CD4-positive, alpha-beta T cell treated with Interleukin-4 for 1 hour (primary cell): ENCODE data around the gene ZNF701.
A peak's percentile ranks its signal among the peaks of the same experiment; 100 is the strongest.
"Not testable (repeated sequence)": the region's sequence is repeated elsewhere in the genome, so short reads cannot be mapped to it uniquely, and the experiment has no call there.

Experiments
- DNase-seq, 2 donors: peaks; one replicate each; pipeline ENCODE4 v3.0.0-alpha.2; 2020 to 2022

ZNF701 gene

DNA sequence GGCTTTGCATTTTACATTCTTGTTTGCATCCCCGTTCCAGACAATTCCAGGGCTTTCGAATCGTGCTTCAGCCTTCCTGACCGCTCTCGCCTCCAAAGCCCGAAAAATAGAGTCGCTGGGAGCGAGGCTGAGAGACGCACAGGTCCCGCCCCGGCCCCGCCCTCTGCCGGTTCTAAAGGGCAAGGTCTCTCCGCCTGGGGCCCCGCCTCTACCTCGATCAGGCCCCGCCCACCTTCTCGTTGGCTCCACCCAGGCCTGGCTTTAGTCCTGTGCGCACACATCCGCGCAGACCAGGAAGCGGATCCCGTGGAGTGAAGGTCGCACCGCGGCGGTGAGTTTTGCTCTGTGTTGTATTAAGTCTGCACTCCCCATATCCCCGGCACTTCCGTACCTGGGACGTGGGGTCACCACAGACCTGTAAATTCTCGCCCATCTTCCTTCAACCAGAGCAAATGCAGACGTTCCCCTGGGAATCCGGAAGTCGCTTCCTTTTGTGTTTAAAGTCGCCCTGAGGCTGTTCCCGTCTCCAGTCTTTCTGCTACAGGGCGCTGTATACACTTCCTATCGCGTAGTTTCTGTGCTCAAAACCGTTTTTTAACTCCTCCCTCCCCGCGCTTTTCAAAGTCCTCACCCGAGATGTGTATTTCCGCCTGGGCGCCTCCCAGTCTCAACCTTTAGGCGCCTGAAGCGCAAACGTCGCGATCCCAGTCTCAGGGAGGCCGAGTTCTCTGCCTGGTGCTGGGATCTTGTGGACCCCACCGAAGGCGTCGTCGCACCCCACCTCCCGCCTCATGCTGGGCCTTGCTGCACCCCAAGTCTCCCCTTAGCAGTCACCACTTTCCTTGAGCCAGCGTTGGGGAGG is at the start of gene ZNF701:
Gene ZNF701 (plus strand): TSS at position 288 of the 862 bp plus-strand sequence. CDS start 3,861 bp downstream, outside the sequence.
- peak; percentile 95 to 97 for DNase-seq

DNA sequence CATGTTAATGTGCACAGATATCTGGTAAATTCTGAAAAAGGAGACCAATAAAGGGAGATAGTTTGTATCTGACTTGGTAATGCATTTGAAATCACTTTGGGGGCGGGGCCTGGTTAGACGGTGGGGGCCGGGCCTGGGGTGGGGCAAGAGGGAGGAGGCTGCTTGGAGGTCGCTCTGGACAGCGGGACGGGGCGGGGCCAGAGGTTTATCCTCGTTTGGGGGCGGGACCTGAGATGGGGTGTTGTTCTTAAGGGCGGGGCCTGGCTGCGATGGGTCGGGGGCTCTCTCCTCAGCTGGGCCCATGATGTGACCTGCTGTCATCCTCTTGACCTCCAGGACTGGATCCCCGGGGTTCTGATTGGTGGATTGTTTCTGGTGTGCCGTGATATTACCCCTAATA is 47.5 kb upstream of the ZNF701 start:
- DNase-seq, result no peak

DNA sequence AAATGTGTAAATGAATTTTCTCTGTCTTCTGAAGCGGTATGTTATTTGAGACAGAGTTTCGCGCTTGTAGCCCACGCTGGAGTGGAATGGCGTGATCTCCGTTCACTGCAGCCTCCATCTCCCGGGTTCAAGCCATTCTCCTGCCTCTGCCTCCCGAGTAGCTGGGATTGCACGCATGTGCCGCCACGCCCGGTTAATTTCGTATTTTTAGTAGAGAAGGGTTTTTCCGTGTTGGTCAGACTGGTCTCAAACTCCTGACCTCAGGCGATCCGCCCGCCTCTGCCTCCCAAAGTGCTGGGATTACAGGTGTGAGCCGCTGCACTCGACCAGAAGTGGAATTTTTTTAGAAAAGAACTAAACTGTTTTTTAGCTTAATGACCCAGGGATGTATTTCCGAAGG is 46.0 kb upstream of the ZNF701 start:
- DNase-seq, result no peak

DNA sequence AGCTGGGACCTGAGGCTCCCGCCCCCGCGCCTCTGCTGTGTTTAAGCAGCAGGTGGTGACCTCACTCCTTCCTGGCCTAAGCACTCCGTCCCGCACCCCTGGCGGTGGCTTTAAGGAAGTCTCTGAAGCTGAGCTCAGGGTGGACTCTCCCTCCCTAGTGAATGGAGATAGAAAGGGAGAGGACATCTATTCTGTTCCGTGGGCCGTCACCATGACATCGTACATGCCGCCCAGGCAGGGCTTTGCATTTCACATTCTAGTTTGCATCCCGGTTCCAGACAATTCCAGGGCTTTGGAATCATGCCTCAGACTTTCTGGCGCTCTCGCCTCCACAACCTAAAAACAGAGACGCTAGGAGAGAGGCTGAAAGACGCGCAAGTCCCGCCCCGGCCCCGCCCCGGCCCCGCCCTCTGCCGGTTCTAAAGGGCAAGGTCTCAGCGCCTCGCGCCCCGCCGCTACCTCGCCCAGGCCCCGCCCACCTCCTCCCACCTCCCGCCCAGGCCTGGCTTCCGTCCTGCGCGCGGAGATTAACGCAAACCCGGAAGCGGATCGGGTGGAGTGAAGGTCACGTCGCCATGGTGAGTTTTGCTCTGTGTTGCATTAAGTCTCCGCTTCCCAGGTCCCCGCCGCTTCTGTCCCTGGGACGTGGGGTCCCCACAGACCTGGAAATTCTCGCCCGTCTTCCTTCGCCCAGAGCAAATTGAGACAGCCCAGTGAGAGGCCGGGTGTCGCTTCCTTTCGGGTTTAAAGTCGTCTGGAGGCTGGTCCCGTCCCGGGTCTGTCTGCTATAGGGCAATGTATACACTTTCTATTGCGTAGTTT is 42.7 kb upstream of the ZNF701 start, which contains the start of gene ZNF808:
Gene ZNF808 (plus strand): TSS at position 535 of the 822 bp plus-strand sequence. CDS start 15,617 bp downstream, outside the sequence.
- DNase-seq, result peak; percentile 96 to 97

DNA sequence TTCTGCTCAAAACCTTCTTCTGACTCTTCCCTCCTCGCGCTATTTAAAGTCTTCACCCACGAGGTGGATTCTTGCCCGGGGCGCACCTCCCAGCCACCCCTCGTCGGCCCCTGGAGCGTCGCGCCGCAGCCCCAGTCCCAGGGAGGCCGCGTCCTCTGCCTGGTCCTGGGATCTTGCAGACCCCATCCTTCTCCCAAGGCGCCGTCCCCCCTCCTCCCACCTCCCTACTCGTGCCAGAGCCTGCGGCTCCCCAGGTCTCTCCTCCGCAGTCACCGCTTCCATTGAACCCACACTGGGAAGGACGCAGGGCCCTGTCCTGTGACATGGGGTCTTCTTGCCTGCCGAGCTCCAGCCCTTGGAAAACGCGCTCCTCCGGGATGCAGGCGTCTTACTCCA is 42.1 kb upstream of the ZNF701 start:
- DNase-seq, result no peak

DNA sequence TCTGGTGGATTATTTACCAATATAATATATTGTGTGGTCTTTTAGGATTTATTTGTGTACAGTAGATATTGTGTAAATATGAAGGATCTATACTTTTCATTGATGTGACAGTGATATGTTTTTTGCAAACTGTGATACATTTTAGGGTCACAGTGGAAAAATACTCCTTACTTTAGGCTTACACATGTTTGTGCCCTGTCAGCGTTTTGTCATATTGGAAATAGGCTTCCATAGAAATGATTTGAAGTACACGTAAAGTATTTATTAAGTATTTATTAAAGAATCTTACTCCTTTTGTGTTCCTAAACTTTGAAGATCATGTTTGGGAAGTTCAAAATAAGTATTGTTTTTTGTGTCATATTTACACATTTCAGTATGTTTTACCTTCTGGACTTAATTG is 37.6 kb upstream of the ZNF701 start:
- no peak for DNase-seq

DNA sequence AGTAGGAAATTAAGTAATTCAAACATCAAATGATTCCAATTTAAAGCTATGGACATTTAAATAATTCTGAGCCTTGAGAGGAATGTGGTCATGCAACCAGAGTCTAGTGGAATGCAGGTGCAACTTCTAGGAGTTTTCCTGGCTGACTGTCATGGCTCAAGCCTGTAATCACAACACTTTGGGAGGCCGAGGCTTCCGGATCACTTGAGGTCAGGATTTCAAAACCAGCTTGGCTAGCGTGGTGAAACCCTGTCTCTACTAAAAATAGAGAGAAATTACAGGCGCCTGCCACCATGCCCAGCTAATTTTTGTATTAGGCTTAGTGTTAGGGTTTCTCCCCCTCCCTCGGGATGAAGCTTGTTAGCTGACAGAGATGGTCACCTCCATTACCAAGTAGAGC is 36.2 kb upstream of the ZNF701 start:
- DNase-seq, result no peak

DNA sequence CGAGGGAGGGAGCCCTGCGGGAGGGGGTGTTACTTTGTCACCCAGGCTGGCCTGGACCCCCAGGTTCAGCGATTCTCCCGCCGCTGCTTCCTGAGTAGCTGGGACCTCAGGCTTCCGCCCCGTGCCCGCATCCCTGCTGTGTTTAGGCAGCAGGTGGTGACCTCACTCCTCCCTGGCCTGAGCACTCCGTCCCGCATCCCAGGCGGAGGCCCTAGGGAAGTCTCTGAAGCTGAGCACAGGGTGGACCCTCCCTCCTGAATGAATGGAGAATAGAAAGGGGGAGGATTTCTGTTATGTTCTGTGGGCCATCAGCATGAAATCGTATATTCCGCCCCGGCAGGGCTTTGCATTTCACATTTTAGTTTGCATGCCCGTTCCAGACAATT is 34.7 kb upstream of the ZNF701 start:
- not testable (repeated sequence) for DNase-seq

DNA sequence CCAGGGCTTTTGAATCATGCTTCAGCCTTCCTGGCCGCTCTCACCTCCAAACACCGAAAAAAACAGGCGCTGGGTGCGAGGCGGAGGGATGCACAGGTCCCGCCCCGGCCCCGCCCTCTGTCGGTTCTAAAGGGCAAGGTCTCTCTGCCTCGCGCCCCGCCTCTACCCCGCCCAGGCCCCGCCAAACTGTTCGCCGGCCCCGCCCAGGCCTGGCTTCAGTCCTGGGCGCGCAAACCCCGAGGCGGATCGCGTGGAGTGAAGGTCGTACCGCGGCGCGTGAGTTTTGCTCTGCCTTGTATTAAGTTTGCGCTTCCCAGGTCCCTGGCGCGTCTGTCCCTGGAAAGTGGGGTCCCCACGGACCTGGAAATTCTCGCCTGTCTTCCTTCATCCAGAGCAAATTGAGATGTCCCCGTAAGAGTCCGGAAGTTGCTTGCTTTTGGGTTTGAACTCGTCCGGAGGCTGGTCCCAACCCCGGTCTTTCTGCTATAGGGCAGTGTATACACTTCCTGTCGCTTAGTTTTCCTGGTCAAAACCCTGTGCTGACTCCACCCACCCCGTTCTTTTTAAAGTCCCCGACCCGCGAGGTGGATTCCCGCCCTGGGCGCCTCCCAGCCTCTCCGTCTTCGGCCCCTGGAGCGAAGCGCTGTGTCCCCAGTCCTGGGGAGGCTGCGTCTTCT is 34.2 kb upstream of the ZNF701 start:
- DNase-seq, result peak; percentile 89 to 90

DNA sequence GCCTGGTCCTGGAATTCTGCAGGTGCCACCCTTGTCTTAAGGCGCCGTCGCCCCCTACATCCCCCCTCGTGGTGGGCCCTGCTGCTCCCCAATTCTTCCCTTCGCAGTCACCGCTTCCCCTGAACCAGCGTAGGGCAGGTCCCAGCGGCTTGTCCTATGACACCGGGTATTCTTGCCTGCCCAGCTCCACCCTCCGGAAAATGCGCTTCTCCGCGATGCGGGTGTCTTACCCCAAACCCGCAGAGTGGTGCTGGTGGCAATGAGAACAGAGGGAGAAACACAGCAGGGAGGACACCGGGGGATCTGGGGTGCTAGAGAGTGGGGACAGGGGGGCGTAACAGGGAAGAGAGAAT is 33.7 kb upstream of the ZNF701 start:
- DNase-seq, result peak; percentile 50 to 66

DNA sequence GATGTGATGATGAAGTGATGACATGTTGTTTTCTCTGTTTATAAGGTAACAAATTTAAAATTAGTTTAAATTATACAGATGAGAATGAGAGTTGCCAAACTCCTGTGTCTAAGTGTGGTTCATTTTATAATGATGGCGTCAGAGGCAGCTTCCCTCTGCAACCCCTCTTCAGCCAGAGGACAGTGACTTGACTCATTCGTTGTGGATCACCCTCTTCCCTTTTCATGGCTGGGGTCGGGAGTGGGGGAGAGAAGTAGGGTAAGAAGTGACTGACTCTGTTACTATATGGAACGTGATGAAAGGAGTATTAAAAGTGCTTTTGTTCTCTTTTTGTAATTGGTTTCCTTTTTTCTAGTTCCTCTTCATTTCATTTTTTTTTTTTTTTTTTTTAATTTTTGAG is 31.3 kb upstream of the ZNF701 start:
- DNase-seq, result peak in 1 of 2 donors; percentile 25

DNA sequence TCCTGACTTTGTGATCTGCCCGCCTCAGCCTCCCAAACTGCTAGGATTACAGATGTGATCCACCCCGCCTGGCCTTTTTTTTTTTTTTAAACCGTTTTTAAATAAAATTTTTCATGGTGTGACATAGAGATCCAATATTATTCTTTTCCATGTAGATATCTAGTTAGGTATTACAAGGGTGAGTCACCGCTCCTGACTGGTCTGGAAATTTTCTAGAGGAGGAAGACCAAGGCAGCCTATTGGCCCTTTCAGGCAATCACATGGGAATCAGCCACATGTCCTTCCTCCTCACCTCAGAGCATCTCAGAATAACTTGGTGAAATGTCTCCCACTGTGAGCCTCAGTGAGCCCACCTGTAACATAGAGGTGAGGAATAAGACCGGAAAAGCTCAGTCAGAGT is 28.9 kb upstream of the ZNF701 start:
- DNase-seq, result not testable (repeated sequence)

DNA sequence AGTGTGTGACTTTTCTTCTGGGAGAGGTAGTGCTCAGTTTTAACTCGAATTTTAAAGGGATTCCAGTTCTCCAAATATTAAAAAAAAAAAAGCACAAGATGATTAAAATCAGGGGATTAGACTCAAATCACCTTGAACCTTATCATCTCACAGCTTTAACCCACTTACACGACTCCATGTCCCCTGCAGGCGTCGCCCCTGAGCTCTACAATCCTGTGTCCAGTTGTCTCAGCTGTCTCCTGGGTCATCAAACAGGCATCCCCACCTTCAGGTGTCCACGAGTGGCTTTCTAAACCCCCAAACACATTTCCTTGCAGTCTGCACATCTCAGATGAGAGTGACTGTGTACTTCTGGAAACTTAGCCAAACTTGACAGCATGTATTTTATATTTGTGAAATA is 28.5 kb upstream of the ZNF701 start:
- DNase-seq, result no peak

DNA sequence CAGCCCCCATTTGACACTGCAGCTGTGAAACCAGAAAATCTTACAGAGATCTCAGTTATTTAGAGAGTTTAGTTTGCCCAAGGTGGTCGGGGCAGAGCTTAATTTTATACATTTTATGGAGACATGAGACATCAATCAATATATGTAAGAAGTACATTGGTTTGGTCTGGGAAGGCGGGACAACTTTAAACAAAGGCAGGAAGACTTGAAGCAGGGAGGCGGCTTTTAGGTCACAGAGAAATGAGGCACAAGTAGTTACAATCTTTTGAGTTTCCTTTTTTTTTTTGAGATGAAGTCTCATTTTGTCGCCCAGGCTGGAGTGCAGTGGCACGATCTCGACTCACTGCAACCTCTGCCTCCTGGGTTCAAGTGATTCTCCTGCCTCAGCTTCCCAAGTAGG is 27.5 kb upstream of the ZNF701 start:
- DNase-seq, result not testable (repeated sequence)

DNA sequence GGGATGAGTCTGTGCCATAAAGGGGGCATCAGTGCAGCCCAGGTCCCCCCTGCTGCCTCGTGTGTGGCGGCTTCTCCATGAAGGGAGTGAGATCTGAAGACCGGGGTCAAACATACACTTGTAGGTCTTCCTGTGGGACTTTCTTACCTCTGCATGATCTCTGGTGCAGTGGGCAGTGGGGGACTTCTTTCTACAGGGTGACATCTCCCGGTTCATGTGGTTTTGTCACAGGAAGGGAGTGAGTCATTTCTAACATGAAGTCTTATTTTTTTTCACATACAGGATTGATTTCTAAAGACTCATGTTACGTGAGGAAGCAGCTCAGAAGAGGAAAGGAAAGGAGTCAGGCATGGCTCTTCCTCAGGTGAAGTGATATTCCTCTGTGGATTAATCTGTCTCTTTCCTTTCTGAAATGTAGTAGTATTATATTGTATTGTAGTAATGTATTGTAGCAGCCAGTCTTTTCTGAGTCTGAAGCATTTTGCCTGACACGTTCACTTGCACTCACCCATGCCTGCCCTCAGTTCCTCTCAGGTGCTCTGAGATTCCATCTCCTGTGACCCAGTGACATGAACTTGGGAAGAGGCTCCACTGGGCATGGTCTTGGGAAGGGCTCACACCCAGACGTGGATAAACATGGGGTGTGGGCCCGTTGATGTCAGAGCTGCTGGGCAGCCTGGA is 27.0 kb upstream of the ZNF701 start:
- peak; percentile 31 to 51 for DNase-seq

DNA sequence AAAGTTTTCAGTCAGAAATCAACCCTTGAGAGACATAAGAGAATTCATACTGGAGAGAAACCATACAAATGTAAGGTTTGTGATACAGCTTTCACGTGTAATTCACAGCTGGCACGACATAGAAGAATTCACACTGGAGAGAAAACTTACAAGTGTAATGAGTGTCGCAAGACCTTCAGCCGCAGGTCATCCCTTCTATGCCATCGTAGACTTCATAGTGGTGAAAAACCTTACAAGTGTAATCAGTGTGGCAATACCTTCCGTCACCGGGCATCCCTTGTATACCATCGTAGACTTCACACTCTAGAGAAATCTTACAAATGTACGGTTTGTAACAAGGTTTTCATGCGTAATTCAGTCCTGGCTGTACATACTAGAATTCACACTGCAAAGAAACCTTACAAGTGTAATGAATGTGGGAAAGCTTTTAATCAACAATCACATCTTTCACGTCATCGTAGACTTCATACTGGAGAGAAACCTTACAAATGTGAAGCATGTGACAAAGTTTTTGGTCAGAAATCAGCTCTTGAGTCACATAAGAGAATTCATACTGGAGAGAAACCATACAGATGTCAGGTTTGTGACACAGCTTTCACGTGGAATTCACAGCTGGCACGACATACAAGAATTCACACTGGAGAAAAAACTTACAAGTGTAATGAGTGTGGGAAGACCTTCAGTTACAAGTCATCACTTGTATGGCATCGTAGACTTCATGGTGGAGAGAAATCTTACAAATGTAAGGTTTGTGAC is 15.7 kb upstream of the ZNF701 start:
- no peak for DNase-seq

DNA sequence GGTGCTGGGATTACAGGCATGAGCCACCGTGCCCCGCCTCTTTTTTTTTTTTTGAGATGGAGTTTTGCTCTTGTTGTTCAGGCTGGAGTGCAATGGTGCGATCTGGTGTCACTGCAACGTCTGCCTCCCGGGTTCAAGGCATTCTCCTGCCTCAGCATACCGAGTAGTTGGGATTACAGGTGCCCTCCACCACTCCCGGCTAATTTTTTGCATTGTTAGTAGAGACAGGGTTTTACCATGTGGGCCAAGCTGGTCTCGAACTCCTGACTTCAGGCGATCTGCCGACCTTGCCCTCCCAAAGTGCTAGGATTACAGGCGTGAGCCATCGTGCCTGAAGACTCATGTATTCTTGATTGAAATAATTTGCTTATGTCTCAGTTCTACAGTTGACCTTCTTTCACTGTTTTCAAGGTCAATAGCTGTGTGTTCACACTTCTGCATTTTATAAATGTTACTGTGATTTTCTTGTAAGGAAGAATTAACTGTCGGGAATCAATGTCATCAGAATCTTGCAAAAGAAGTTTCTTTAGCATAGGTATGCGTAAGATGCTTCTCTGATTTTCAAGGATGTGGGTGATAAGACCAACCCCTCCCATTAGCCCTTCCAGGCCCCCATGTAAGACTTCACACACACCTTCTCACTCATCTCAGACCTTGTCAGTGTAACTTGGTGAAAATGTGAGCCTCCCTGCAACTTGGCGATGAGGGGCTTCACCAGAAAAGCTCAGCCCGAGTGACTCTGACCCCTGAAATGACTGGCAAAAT is 12.7 kb upstream of the ZNF701 start:
- DNase-seq, result no peak

DNA sequence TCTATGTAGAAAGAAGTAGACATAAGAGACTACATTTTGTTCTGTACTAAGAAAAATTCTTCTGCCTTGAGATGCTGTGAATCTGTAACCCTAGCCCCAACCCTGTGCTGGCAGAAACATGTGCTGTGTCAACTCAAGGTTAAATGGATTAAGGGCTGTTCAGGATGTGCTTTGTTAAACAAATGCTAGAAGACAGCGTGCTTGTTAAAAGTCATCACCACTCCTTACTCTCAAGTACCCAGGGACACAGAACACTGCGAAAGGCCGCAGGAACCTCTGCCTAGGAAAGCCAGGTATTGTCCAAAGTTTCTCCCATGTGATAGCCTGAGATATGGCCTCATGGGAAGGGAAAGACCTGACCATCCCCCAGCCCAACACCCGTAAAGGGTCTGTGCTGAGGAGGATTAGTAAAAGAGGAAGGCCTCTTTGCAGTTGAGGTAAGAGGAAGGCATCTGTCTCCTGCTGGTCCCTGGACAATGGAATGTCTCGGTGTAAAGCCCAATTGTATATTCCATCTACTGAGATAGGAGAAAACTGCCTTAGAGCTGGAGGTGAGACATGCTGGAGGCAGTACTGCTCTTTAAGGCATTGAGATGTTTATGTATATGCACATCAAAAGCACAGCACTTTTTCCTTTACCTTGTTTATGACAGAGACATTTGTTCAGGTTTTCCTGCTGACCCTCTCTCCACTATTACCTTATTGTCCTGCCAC is 11.2 kb upstream of the ZNF701 start:
- not testable (repeated sequence) for DNase-seq

DNA sequence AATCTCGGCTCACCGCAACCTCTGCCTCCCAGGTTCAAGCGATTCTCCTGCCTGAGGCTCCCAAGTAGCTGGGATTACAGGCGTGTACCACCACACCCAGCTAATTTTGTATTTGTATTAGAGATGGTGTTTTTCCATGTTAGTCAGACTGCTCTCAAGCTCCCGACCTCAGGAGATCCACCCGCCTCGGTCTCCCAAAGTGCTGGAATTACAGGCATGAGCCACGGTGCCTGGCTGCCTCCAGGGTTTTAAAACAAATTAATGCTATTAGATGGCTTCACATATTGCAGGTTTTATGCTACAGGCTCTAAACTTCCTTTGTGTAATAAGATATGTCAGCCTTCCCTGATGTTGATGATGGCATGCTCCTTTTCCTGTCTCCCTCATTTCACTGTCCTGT is 8.5 kb upstream of the ZNF701 start:
- not testable (repeated sequence) for DNase-seq

DNA sequence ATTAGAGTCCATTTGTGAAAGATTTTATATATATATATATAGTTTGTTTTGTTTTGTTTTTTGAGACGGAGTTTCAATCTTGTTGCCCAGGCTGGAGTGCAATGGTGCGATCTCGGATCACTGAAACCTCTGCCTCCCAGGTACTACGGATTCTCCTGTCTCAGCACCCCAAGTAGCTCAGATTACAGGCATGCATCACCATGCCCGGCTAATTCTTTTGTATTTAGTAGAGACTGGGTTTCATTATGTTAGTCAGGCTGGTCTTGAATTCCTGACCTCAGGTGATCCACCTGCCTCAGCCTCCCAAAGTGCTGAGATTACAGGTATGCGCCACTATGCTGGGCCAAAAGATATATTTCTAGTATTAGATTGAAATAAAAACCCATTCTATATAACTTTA is 4.0 kb upstream of the ZNF701 start:
- DNase-seq, result no peak
